SK-N-SH (cell line): Measurements from ENCODE around the gene CETN1.

Source experiments
- MAX ChIP-seq: IDR thresholded peaks from 2 replicates; pipeline ENCODE4 v1.4.0; 2012; ENCODE audit warnings: low read depth
- NRF1 ChIP-seq: IDR thresholded peaks from 2 replicates; pipeline ENCODE4 v1.6.1; 2012; ENCODE audit warnings: low read depth, mild to moderate bottlenecking, low read length
- TF ChIP-seq, protein P1 (sequence below): IDR thresholded peaks from 2 replicates; pipeline ENCODE4 v1.6.1; 2012; ENCODE audit warnings: mild to moderate bottlenecking, low read depth, low read length, moderate library complexity

DNA sequence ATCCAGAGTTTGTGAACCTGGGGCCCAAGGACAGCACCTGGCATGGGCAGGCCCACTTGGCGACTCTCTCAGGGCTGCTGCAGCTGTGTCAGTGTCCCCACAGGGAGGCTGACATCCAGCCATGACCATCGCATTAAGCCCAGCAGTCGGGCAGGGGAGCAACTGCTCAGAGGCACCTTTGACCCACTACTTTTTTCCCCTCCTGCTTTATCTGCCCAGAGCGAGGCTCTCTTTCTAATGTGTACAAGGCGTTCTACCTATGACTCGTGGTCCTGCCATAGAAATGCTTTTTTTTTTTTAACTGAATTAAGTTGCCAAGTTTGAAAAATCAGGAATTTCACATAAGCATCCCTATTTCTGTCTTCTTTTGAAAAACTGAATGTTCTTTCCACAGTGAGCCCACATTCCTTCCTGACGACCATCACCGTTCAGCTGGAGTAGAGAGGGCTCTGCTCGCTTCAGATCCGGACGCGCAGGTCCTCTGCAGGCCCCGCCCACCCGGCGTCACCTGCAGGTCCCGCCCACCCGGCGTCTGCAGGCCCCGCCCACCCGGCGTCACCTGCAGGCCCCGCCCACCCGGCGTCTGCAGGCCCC is 16.2 kb downstream of the CETN1 start:
- TF ChIP-seq, protein P1, sequence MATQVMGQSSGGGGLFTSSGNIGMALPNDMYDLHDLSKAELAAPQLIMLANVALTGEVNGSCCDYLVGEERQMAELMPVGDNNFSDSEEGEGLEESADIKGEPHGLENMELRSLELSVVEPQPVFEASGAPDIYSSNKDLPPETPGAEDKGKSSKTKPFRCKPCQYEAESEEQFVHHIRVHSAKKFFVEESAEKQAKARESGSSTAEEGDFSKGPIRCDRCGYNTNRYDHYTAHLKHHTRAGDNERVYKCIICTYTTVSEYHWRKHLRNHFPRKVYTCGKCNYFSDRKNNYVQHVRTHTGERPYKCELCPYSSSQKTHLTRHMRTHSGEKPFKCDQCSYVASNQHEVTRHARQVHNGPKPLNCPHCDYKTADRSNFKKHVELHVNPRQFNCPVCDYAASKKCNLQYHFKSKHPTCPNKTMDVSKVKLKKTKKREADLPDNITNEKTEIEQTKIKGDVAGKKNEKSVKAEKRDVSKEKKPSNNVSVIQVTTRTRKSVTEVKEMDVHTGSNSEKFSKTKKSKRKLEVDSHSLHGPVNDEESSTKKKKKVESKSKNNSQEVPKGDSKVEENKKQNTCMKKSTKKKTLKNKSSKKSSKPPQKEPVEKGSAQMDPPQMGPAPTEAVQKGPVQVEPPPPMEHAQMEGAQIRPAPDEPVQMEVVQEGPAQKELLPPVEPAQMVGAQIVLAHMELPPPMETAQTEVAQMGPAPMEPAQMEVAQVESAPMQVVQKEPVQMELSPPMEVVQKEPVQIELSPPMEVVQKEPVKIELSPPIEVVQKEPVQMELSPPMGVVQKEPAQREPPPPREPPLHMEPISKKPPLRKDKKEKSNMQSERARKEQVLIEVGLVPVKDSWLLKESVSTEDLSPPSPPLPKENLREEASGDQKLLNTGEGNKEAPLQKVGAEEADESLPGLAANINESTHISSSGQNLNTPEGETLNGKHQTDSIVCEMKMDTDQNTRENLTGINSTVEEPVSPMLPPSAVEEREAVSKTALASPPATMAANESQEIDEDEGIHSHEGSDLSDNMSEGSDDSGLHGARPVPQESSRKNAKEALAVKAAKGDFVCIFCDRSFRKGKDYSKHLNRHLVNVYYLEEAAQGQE, result no peak
- TF ChIP-seq MAX (no peak), NRF1 (no peak)
